Testis (tissue), 3 donors: ENCODE data around the gene PHOSPHO1. TPM values are rescaled to one million over a fixed set of nuclear protein-coding genes. Genes with fewer than 3 reads are reported as not detected.

Source experiments
- DNase-seq: peaks from one replicate; pipeline ENCODE4 v3.0.0-alpha.2; 2019
- H3K27ac ChIP-seq, 2 donors: fragments of 200-600 bp; sonication (generic); one replicate each; pipeline ENCODE4 v1.5.1; 2019
- H3K27me3 ChIP-seq: fragments of 200-600 bp; sonication (generic); one replicate; pipeline ENCODE4 v1.5.1; 2019
- H3K36me3 ChIP-seq: fragments of 200-600 bp; sonication (generic); one replicate; pipeline ENCODE4 v1.5.1; 2017; ENCODE audit warnings: low read depth; ENCODE audit errors: missing control alignments
- H3K4me1 ChIP-seq: fragments of 200-600 bp; sonication (generic); one replicate; pipeline ENCODE4 v1.5.1; 2019
- H3K4me3 ChIP-seq, 2 donors: fragments of 200-600 bp; sonication (generic); one replicate each; pipeline ENCODE4 v1.5.1; 2017 to 2019
- H3K9me3 ChIP-seq: fragments of 200-600 bp; sonication (generic); one replicate; pipeline ENCODE4 v1.5.1; 2017
- POLR2A ChIP-seq: fragments of 450-650 bp; IDR thresholded peaks from one replicate; pipeline ENCODE4 v1.6.1; 2017; ENCODE audit warnings: antibody characterized with exemption, mild to moderate bottlenecking, moderate library complexity
- WGBS, 2 donors: methylation state at CpG; one replicate each; pipeline ENCODE4 v1.1.5; 2018; 5-methylcytosine and 5-hydroxymethylcytosine counted together
- intact Hi-C: fragments of 100-400 bp; cut with DNase I; formaldehyde crosslinking; loops from one replicate; pipeline ENCODE4 v1.15.1; 2023; ENCODE audit warnings: low total_unique reads
- polyA plus RNA-seq: library from polyadenylated mRNA; stranded (reverse); fragments of 350-450 nt; fragmentation: Illumina TruSeq; extraction: RNeasy Lipid Tissue Mini Kit (QIAGEN cat#74804); gene quantifications from one replicate; pipeline ENCODE4 v1.2.3, GENCODE V29; 2014; ENCODE audit warnings: low read depth, low replicate concordance; ENCODE audit not compliant: insufficient read depth
- total RNA-seq, 2 donors: library from RNA; depleted of rRNA; stranded (reverse); fragments of >200 nt; gene quantifications; one replicate each; pipeline ENCODE4 v1.2.3, GENCODE V29; 2016
- TF ChIP-seq, protein P1 (sequence below), 3 experiments: fragments of 450-650 bp in 2 of 3; fragments of 200-600 bp in 1 of 3; sonication (generic) in 1 of 3; IDR thresholded peaks; one replicate each; pipeline ENCODE4 v1.5.1; 2016 to 2019; ENCODE audit warnings: antibody characterized with exemption in 3 of 3, mild to moderate bottlenecking in 2 of 3, moderate library complexity in 1 of 3

PHOSPHO1 gene
- total and polyA plus RNA-seq, 3 donors from 2014 or later = 35.4 to 138 (median 99.5) TPM

DNA sequence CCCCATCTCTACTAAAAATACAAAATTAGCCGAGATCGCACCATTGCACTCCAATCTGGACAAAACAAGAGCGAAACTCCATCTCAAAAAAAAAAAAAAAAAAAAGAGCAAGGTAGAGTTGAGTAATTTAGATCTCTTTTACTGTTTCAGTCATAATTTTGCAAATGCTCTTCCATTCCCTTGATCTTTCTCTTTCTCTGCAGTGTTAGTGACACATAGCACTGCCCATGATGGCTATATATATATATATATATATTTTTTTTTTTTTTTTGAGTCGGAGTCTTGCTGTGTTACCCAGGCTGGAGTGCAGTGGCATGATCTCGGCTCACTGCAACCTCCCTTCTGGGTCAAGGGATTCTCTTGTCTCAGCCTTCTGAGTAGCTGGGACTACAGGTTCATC is 12.2 kb upstream of the PHOSPHO1 start:
- no peaks in the 10 kb centered on the region for H3K4me1 ChIP-seq
- no peak overlapping the region for H3K4me3 ChIP-seq
- no peak overlapping the region for H3K27ac ChIP-seq
- H3K27me3 ChIP-seq = no peaks in the 10 kb centered on the region
- H3K9me3 ChIP-seq = no peaks in the 10 kb centered on the region
- intact Hi-C loops = no loop called here
- H3K36me3 ChIP-seq = no peaks in the 10 kb centered on the region
- TF ChIP-seq, protein P1, sequence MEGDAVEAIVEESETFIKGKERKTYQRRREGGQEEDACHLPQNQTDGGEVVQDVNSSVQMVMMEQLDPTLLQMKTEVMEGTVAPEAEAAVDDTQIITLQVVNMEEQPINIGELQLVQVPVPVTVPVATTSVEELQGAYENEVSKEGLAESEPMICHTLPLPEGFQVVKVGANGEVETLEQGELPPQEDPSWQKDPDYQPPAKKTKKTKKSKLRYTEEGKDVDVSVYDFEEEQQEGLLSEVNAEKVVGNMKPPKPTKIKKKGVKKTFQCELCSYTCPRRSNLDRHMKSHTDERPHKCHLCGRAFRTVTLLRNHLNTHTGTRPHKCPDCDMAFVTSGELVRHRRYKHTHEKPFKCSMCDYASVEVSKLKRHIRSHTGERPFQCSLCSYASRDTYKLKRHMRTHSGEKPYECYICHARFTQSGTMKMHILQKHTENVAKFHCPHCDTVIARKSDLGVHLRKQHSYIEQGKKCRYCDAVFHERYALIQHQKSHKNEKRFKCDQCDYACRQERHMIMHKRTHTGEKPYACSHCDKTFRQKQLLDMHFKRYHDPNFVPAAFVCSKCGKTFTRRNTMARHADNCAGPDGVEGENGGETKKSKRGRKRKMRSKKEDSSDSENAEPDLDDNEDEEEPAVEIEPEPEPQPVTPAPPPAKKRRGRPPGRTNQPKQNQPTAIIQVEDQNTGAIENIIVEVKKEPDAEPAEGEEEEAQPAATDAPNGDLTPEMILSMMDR (IDR thresholded peaks at IDR 0.05) = no peak
- no peak for TF ChIP-seq POLR2A
- 94 to 98% methylated on average over 5 of the region's 5 CpGs for WGBS, 2 donors
- no peak for DNase-seq

DNA sequence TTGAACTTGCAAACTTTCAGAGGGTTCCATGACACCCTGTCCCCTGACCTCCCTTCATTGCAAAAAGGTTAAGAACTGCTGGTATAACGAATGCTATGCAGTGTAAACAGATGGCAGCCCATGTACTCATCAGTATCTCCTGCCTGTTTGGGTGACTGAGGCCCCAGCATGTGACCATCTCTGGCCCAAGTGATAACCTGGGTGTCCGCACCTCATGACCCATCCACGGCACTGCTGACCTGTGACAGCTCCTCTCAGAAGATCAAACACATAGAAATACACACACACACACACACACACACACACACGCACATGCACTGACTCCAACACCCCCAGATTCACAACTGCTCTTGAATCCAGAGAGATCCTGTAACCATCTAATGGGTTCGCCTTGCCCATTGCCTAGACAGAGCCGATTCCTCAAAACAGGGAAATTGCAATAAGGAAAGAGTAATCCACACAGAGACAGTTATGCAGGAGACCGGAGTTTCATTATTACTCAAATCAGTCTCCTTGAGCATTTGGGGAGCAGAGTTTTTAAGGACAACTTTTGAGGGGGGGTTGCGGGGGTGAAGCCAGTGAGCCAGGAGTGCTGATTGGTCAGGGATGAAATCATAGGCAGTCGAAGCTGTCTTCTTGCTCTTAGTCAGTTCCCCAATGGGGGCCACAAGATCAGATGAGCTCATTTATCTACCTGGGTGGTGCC is 11.3 kb upstream of the PHOSPHO1 start:
- 82 to 84% methylated on average over 9 of the region's 9 CpGs for WGBS, 2 donors
- no peaks in the 10 kb centered on the region for H3K27me3 ChIP-seq
- no peaks in the 10 kb centered on the region for H3K4me1 ChIP-seq
- DNase-seq = no peak
- no peaks in the 10 kb centered on the region for H3K9me3 ChIP-seq
- H3K36me3 ChIP-seq = no peaks in the 10 kb centered on the region
- H3K4me3 ChIP-seq = no peak overlapping the region
- TF ChIP-seq POLR2A = no peak
- TF ChIP-seq, protein P1 (IDR thresholded peaks at IDR 0.05) = no peak
- intact Hi-C loops = no loop called here
- H3K27ac ChIP-seq = no peak overlapping the region

DNA sequence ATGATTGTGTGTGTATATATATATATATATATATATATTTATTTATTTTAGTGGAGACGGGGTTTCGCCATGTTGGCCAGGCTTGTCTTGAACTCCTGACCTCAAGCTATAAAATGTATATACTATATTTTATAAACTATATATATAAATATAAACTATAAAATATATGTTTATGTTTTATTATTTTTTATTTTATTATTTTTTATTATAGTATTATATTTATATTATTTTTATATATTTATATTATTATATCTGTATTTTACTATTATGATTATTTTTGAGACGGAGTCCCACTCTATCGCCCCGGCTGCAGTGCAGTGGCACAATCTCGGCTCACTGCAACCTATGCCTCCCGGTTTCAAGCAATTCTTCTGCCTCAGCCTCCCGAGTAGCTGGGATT is 10.5 kb upstream of the PHOSPHO1 start:
- WGBS, 2 donors = 86 to 89% methylated on average over 8 of the region's 8 CpGs

DNA sequence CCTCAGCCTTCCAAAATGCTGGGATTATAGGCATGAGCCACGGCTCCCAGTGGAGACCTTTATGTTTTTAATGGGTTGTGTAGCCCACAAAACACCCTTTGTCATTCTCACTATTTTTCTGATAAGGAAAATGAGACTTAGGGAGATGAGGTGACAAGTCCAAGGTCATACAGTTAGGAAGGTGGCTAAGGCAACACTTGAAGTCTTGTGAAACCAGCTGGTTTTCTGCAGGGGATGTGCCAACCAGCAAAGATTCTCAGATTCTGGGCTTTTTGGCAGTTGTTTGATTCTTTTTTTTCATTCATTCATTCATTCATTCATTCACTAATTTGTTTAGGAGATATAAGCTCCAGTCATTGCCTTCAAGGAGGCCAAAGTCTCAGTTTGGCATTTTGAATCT is 10.0 kb upstream of the PHOSPHO1 start:
- no peaks in the 10 kb centered on the region for H3K4me1 ChIP-seq
- no peak overlapping the region for H3K4me3 ChIP-seq
- no peak overlapping the region for H3K27ac ChIP-seq
- DNase-seq = no peak
- TF ChIP-seq POLR2A = no peak
- TF ChIP-seq, protein P1 (IDR thresholded peaks at IDR 0.05) = no peak
- intact Hi-C loops = no loop called here
- no peaks in the 10 kb centered on the region for H3K27me3 ChIP-seq
- no peaks in the 10 kb centered on the region for H3K9me3 ChIP-seq
- H3K36me3 ChIP-seq = no peaks in the 10 kb centered on the region
- WGBS, 2 donors = 70 to 83% methylated on average over 1 of the region's 1 CpG

More for the DNA sequence above, 10.5 kb upstream of the PHOSPHO1 start:
- intact Hi-C loops = no loop called here
- Histone ChIP-seq H3K9me3 (no peaks in the 10 kb centered on the region), H3K36me3 (no peaks in the 10 kb centered on the region), H3K4me1 (no peaks in the 10 kb centered on the region), H3K27me3 (no peaks in the 10 kb centered on the region), H3K27ac (no peak overlapping the region), H3K4me3 (no peak overlapping the region)
- no peak for DNase-seq
- no peak for TF ChIP-seq POLR2A
- TF ChIP-seq, protein P1 (IDR thresholded peaks at IDR 0.05) = no peak

DNA sequence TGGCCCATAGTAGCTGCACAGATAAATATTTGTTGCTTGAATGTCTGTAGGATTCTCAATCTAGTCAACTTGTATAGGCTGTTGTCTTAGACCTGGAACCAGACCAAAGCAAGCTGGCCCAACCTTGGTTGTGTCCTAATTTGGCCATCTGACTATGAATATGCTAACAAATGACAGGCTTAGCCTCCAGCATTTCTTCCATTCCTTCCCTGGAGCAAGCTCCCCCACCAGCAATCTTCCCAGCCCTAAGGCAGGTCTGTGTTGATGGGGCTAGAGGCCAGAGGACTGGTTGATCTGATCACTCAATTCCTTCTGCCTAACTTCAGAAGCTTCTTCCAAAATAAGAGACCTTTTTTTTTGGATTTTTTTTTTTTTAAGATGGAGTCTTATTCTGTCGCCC is 9.4 kb upstream of the PHOSPHO1 start:
- no peaks in the 10 kb centered on the region for H3K4me1 ChIP-seq
- intact Hi-C loops = no loop called here
- no peaks in the 10 kb centered on the region for H3K36me3 ChIP-seq
- WGBS, 2 donors = 92 to 100% methylated on average over 1 of the region's 1 CpG
- no peak overlapping the region for H3K27ac ChIP-seq
- no peak overlapping the region for H3K4me3 ChIP-seq
- no peaks in the 10 kb centered on the region for H3K27me3 ChIP-seq
- H3K9me3 ChIP-seq = no peaks in the 10 kb centered on the region
- DNase-seq = no peak
- no peak for TF ChIP-seq POLR2A
- TF ChIP-seq, protein P1 (IDR thresholded peaks at IDR 0.05) = no peak
